Measurements from ENCODE around the gene ZNF302.

GRCh38 chr19:34712395-34713261 lies 35.1 kb downstream of the ZNF302 start:
- no peak for TF ChIP-seq POLR2A (IDR thresholded peaks at IDR 0.05)
- TF ChIP-seq, protein P1, sequence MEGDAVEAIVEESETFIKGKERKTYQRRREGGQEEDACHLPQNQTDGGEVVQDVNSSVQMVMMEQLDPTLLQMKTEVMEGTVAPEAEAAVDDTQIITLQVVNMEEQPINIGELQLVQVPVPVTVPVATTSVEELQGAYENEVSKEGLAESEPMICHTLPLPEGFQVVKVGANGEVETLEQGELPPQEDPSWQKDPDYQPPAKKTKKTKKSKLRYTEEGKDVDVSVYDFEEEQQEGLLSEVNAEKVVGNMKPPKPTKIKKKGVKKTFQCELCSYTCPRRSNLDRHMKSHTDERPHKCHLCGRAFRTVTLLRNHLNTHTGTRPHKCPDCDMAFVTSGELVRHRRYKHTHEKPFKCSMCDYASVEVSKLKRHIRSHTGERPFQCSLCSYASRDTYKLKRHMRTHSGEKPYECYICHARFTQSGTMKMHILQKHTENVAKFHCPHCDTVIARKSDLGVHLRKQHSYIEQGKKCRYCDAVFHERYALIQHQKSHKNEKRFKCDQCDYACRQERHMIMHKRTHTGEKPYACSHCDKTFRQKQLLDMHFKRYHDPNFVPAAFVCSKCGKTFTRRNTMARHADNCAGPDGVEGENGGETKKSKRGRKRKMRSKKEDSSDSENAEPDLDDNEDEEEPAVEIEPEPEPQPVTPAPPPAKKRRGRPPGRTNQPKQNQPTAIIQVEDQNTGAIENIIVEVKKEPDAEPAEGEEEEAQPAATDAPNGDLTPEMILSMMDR (IDR thresholded peaks at IDR 0.05 in 8 of 11, conservative IDR thresholded peaks at IDR 0.05 in 3 of 11) = peak; percentile 64 to 88 (median 83)
